ENCODE data around the gene RASEF.

DNA sequence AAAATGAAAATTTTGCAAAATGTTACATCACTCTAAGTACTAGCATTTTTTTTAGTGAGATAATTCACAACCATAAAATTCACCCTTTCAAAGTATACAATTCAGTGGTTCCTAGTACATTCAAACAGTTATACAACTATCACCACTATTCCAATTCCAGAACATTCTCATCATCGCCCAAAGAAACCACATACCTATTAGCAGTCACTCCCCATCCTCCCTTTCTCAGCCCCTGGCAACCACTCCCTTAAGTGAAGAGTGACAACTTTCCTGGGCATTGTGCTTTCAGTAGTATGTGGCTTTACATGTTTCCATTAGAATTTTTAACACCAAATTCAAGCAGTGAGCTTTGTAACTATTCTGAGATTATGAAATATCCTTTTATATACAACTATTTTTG, 81.4 kb downstream of the RASEF start:
- TF ChIP-seq, protein P1, sequence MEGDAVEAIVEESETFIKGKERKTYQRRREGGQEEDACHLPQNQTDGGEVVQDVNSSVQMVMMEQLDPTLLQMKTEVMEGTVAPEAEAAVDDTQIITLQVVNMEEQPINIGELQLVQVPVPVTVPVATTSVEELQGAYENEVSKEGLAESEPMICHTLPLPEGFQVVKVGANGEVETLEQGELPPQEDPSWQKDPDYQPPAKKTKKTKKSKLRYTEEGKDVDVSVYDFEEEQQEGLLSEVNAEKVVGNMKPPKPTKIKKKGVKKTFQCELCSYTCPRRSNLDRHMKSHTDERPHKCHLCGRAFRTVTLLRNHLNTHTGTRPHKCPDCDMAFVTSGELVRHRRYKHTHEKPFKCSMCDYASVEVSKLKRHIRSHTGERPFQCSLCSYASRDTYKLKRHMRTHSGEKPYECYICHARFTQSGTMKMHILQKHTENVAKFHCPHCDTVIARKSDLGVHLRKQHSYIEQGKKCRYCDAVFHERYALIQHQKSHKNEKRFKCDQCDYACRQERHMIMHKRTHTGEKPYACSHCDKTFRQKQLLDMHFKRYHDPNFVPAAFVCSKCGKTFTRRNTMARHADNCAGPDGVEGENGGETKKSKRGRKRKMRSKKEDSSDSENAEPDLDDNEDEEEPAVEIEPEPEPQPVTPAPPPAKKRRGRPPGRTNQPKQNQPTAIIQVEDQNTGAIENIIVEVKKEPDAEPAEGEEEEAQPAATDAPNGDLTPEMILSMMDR (IDR thresholded peaks at IDR 0.05): no peak
- no peak for TF ChIP-seq POLR2A (IDR thresholded peaks at IDR 0.05)
